NOMO-1 treated with dmso at 0.1 percent for 144 hours (cell line): ENCODE results near the gene KAT2A.

ENCODE experiments used
- DNase-seq: peaks from one replicate; lab custom pipeline; 2025; ENCODE audit not compliant: unreplicated experiment; lab: John Stamatoyannopoulos, UW

Gene KAT2A

GRCh38 chr17:42135664-42136653 lies 14.8 kb upstream of the KAT2A start:
- DNase-seq, result no peak

GRCh38 chr17:42135151-42135550 lies 14.0 kb upstream of the KAT2A start:
- no peak for DNase-seq

- DNase-seq, result no peak
Observed at GRCh38 chr17:42133461-42134041, 12.4 kb upstream of the KAT2A start.

- peak; percentile 64 for DNase-seq
Observed at GRCh38 chr17:42132941-42133340, 11.8 kb upstream of the KAT2A start.

- DNase-seq, result no peak
Observed at GRCh38 chr17:42131981-42132432, 10.8 kb upstream of the KAT2A start.

- no peak for DNase-seq
Observed at GRCh38 chr17:42131232-42131631, 10.1 kb upstream of the KAT2A start.

- no peak for DNase-seq
Observed at GRCh38 chr17:42130310-42130936, 9.3 kb upstream of the KAT2A start.

GRCh38 chr17:42129109-42129837 lies 8.1 kb upstream of the KAT2A start:
- no peak for DNase-seq

- DNase-seq, result no peak
Observed at GRCh38 chr17:42127414-42127813, 6.2 kb upstream of the KAT2A start.

GRCh38 chr17:42126836-42127235 lies 5.7 kb upstream of the KAT2A start:
- no peak for DNase-seq

- no peak for DNase-seq
Observed at GRCh38 chr17:42125565-42125964, 4.4 kb upstream of the KAT2A start.

- no peak for DNase-seq
Observed at GRCh38 chr17:42124256-42124655, 3.1 kb upstream of the KAT2A start.

GRCh38 chr17:42122371-42123303 lies 1.5 kb upstream of the KAT2A start, which contains the start of gene HSPB9:
Gene HSPB9 (plus strand): TSS chr17:42122804. CDS start chr17:42122851, 47 bp downstream.
- DNase-seq, result no peak

- DNase-seq, result no peak
Observed at GRCh38 chr17:42120161-42120769, 902 bp downstream of the KAT2A start.

GRCh38 chr17:42119301-42119700 lies 1.9 kb downstream of the KAT2A start:
- no peak for DNase-seq

GRCh38 chr17:42118545-42118944 lies 2.6 kb downstream of the KAT2A start:
- no peak for DNase-seq

GRCh38 chr17:42118126-42118510 lies 3.0 kb downstream of the KAT2A start:
- no peak for DNase-seq

GRCh38 chr17:42117397-42118125 lies 3.6 kb downstream of the KAT2A start:
- no peak for DNase-seq
